GM12878 (cell line): Measurements from ENCODE around the gene NCF2. TPM values are rescaled to one million over a fixed set of nuclear protein-coding genes. Genes with fewer than 3 reads are reported as not detected.

Experiments
- CHD2 ChIP-seq: IDR thresholded peaks from 2 replicates; pipeline ENCODE4 v1.6.1; 2011; ENCODE audit warnings: low read depth, low read length, improper control_type of control experiment, borderline replicate concordance
- EP300 ChIP-seq, 2 experiments: fragments of 150-350 bp in 1 of 2; IDR thresholded peaks; 2 replicates each; pipeline ENCODE4 v1.6.1; 2011 to 2012; ENCODE audit warnings: low read depth in 2 of 2, low read length in 2 of 2, borderline replicate concordance in 1 of 2, improper control_type of control experiment in 1 of 2, inconsistent platforms in 1 of 2; ENCODE audit not compliant: control insufficient read depth in 1 of 2
- HCFC1 ChIP-seq: fragments of 150-350 bp; IDR thresholded peaks from 2 replicates; pipeline ENCODE4 v1.6.1; 2014; ENCODE audit warnings: low read length
- HDAC6 ChIP-seq: fragments of 200-600 bp; sonication (generic); IDR thresholded peaks from one replicate; pipeline ENCODE4 v1.8.0; 2017; ENCODE audit warnings: antibody characterized with exemption; ENCODE audit not compliant: unreplicated experiment
- MTA3 ChIP-seq: IDR thresholded peaks from 2 replicates; pipeline ENCODE4 v1.6.1; 2012; ENCODE audit warnings: low read length, inconsistent platforms, borderline replicate concordance
- NFIC ChIP-seq: IDR thresholded peaks from 2 replicates; pipeline ENCODE4 v1.6.1; 2012; ENCODE audit warnings: low read depth, mild to moderate bottlenecking, inconsistent platforms, low read length, moderate library complexity
- POU2F2 ChIP-seq: IDR thresholded peaks from 3 replicates; pipeline ENCODE4 v1.6.1; 2011; ENCODE audit warnings: low read depth, mild to moderate bottlenecking, low read length, borderline replicate concordance
- RCOR1 ChIP-seq: conservative IDR thresholded peaks from 2 replicates; pipeline ENCODE4 v1.6.1; 2012; ENCODE audit warnings: low read depth, low read length, improper control_type of control experiment
- RUNX3 ChIP-seq: IDR thresholded peaks from 2 replicates; pipeline ENCODE4 v1.6.1; 2012; ENCODE audit warnings: low read length, inconsistent platforms
- SMARCA5 ChIP-seq: fragments of 450-650 bp; IDR thresholded peaks from 2 replicates; pipeline ENCODE4 v1.6.1; 2017; ENCODE audit warnings: mild to moderate bottlenecking
- SPI1 ChIP-seq: IDR thresholded peaks from 2 replicates; pipeline ENCODE4 v1.6.1; 2011; ENCODE audit warnings: low read depth, mild to moderate bottlenecking, low read length, moderate library complexity, borderline replicate concordance; ENCODE audit not compliant: insufficient read depth
- TARDBP ChIP-seq: IDR thresholded peaks from 2 replicates; pipeline ENCODE4 v1.6.1; 2016; ENCODE audit warnings: borderline replicate concordance
- ZBTB33 ChIP-seq: fragments of 450-650 bp; IDR thresholded peaks from 2 replicates; pipeline ENCODE4 v1.6.1; 2017; ENCODE audit warnings: mild to moderate bottlenecking
- polyA plus RNA-seq, 11 experiments: library from polyadenylated mRNA; depleted of rRNA in 4 of 11; unstranded in 6 of 11; stranded (reverse) in 5 of 11; fragments of >200 nt; fragmentation: Nextera tagmentation in 4 of 11; fragmentation: Illumina TruSeq in 1 of 11; extraction: Ambion mirVana in 4 of 11; extraction: Trizol in 1 of 11; gene quantifications; 1 replicate in 1 of 11; 2 replicates in 10 of 11; pipeline versions ENCODE4 v1.2.1 to v1.2.3, GENCODE V29; 2011 to 2016; ENCODE audit warnings: inconsistent platforms in 2 of 11, missing spikeins in 2 of 11, low read depth in 1 of 11
- total RNA-seq, 4 experiments: library from RNA; depleted of rRNA in 3 of 4; stranded (reverse); fragments of >200 nt in 3 of 4; fragmentation: Illumina TruSeq in 1 of 4; extraction: Trizol in 1 of 4; gene quantifications; 2 replicates each; pipeline versions ENCODE4 v1.2.1 to v1.2.3, GENCODE V29; 2013 to 2021
- TF ChIP-seq, protein P1 (sequence below): fragments of 450-650 bp; formaldehyde crosslinking; IDR thresholded peaks from 2 replicates; pipeline ENCODE4 v1.4.0; 2022; ENCODE audit warnings: mild to moderate bottlenecking, moderate library complexity
- TF ChIP-seq, protein P2 (sequence below): IDR thresholded peaks from 2 replicates; pipeline ENCODE4 v1.6.1; 2011; ENCODE audit warnings: low read depth, mild to moderate bottlenecking, low read length, moderate library complexity, borderline replicate concordance; ENCODE audit errors: extremely low read depth
- TF ChIP-seq, protein P3 (sequence below): fragments of 450-650 bp; formaldehyde crosslinking; IDR thresholded peaks from 2 replicates; pipeline ENCODE4 v1.4.0; 2020; ENCODE audit warnings: mild to moderate bottlenecking, moderate library complexity

NCF2 gene
- total and polyA plus RNA-seq, 10 of the 15 experiments (the other 5 are each of a cell fraction or from before 2014, with no cell fraction given) = 31.4 to 256 (median 77.1) TPM

- TF ChIP-seq, protein P1, sequence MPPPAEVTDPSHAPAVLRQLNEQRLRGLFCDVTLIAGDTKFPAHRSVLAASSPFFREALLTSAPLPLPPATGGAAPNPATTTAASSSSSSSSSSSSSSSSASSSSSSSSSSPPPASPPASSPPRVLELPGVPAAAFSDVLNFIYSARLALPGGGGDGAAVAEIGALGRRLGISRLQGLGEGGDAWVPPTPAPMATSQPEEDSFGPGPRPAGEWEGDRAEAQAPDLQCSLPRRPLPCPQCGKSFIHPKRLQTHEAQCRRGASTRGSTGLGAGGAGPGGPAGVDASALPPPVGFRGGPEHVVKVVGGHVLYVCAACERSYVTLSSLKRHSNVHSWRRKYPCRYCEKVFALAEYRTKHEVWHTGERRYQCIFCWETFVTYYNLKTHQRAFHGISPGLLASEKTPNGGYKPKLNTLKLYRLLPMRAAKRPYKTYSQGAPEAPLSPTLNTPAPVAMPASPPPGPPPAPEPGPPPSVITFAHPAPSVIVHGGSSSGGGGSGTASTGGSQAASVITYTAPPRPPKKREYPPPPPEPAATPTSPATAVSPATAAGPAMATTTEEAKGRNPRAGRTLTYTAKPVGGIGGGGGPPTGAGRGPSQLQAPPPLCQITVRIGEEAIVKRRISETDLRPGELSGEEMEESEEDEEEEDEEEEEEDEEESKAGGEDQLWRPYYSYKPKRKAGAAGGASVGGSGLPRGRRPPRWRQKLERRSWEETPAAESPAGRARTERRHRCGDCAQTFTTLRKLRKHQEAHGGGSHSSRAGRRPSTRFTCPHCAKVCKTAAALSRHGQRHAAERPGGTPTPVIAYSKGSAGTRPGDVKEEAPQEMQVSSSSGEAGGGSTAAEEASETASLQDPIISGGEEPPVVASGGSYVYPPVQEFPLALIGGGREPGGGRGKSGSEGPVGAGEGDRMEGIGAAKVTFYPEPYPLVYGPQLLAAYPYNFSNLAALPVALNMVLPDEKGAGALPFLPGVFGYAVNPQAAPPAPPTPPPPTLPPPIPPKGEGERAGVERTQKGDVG (CRISPR knock-in tag) = no peak
- TF ChIP-seq NFIC (0 out of 2 replicates have a peak, but pooled peaks have one; percentile 34), CHD2 (no peak), ZBTB33 (no peak), TARDBP (no peak), SPI1 (no peak), RUNX3 (peak; percentile 86), MTA3 (no peak; the same call in 1 of the 2 replicates), EP300 (IDR thresholded peaks at IDR 0.05; ENCODE audit: borderline replicate concordance in 1 of 2, control insufficient read depth in 1 of 2, low read depth in 2 of 2, low read length in 2 of 2) (no peak), RCOR1 (no peak), HCFC1 (no peak), POU2F2 (peak; percentile 14; the same call in 1 of the 3 replicates), HDAC6 (no peak), SMARCA5 (no peak)
- TF ChIP-seq, protein P2, sequence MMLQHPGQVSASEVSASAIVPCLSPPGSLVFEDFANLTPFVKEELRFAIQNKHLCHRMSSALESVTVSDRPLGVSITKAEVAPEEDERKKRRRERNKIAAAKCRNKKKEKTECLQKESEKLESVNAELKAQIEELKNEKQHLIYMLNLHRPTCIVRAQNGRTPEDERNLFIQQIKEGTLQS = no peak
- TF ChIP-seq, protein P3, sequence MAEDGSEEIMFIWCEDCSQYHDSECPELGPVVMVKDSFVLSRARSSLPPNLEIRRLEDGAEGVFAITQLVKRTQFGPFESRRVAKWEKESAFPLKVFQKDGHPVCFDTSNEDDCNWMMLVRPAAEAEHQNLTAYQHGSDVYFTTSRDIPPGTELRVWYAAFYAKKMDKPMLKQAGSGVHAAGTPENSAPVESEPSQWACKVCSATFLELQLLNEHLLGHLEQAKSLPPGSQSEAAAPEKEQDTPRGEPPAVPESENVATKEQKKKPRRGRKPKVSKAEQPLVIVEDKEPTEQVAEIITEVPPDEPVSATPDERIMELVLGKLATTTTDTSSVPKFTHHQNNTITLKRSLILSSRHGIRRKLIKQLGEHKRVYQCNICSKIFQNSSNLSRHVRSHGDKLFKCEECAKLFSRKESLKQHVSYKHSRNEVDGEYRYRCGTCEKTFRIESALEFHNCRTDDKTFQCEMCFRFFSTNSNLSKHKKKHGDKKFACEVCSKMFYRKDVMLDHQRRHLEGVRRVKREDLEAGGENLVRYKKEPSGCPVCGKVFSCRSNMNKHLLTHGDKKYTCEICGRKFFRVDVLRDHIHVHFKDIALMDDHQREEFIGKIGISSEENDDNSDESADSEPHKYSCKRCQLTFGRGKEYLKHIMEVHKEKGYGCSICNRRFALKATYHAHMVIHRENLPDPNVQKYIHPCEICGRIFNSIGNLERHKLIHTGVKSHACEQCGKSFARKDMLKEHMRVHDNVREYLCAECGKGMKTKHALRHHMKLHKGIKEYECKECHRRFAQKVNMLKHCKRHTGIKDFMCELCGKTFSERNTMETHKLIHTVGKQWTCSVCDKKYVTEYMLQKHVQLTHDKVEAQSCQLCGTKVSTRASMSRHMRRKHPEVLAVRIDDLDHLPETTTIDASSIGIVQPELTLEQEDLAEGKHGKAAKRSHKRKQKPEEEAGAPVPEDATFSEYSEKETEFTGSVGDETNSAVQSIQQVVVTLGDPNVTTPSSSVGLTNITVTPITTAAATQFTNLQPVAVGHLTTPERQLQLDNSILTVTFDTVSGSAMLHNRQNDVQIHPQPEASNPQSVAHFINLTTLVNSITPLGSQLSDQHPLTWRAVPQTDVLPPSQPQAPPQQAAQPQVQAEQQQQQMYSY (CRISPR knock-in tag) = no peak
Measured at GRCh38 chr1:183633676-183634343, 43.6 kb upstream of the NCF2 start (continued).
